Thoracic aorta (tissue), 2 donors: ENCODE results near the gene TXNDC11. TPM values are rescaled to one million over a fixed set of nuclear protein-coding genes. Genes with fewer than 3 reads are reported as not detected.
A peak's percentile ranks its signal among the peaks of the same experiment; 100 is the strongest.

ENCODE experiments used
- ATAC-seq: fragments of 150-250 bp; one replicate; pipeline ENCODE4 v1.8.0; 2017; ENCODE audit warnings: low read depth; ENCODE audit not compliant: insufficient number of reproducible peaks, low FRiP score
- DNase-seq: peaks from one replicate; pipeline ENCODE4 v3.0.0-alpha.2; 2020; ENCODE audit warnings: low spot score
- H3K27ac ChIP-seq, 2 donors: fragments of 200-600 bp; sonication (generic); 1 replicate in 1 of 2; 2 replicates in 1 of 2; pipeline ENCODE4 v1.5.1; 2016; ENCODE audit warnings: mild to moderate bottlenecking in 2 of 2, moderate library complexity in 2 of 2
- H3K27me3 ChIP-seq: fragments of 200-600 bp; sonication (generic); replicated peaks from 2 replicates; pipeline ENCODE4 v1.6.0; 2016; ENCODE audit warnings: mild to moderate bottlenecking; ENCODE audit not compliant: insufficient read depth
- H3K36me3 ChIP-seq: fragments of 200-600 bp; sonication (generic); one replicate; pipeline ENCODE4 v1.5.1; 2016
- H3K4me1 ChIP-seq, 2 donors: fragments of 200-600 bp; sonication (generic); 1 replicate in 1 of 2; 2 replicates in 1 of 2; pipeline versions ENCODE4 v1.5.1 to v1.6.0; 2016; ENCODE audit warnings: low read depth in 2 of 2, mild to moderate bottlenecking in 1 of 2; ENCODE audit not compliant: control insufficient read depth in 1 of 2
- H3K4me3 ChIP-seq: fragments of 200-600 bp; sonication (generic); 2 replicates; pipeline ENCODE4 v1.5.1; 2016; ENCODE audit warnings: mild to moderate bottlenecking
- H3K9me3 ChIP-seq: fragments of 200-600 bp; sonication (generic); 2 replicates; pipeline ENCODE4 v1.5.1; 2016
- CTCF ChIP-seq: fragments of 200-600 bp; sonication (generic); IDR thresholded peaks from one replicate; pipeline ENCODE4 v1.5.1; 2019; ENCODE audit warnings: antibody characterized with exemption
- total RNA-seq, 2 donors: library from RNA; depleted of rRNA; stranded (reverse); fragments of >200 nt; gene quantifications; one replicate each; pipeline versions ENCODE4 v1.1.0 to v1.2.3, GENCODE V29; 2016

TXNDC11 gene
- total RNA-seq, 2 donors from 2014 or later, result 44.5 to 49.4 TPM

- H3K27ac ChIP-seq, result peak overlapping the region; percentile 89 to 91
- no peak for DNase-seq
- H3K36me3 ChIP-seq, result peaks cover 4% of the 10 kb centered on the region
- H3K9me3 ChIP-seq, result no peaks in the 10 kb centered on the region
- no peak for ATAC-seq
- no peaks in the 10 kb centered on the region for H3K27me3 ChIP-seq
- peak overlapping the region; percentile 65 for H3K4me3 ChIP-seq
- no peak for TF ChIP-seq CTCF
- peaks cover 36 to 64% of the 10 kb centered on the region in 2 donors for H3K4me1 ChIP-seq
These were observed 40.8 kb upstream of the TXNDC11 start for GRCh38 chr16:11783319-11784037.

GRCh38 chr16:11781773-11782172 lies 39.1 kb upstream of the TXNDC11 start:
- peak overlapping the region; percentile 89 to 91 for H3K27ac ChIP-seq

GRCh38 chr16:11780991-11781680 lies 38.5 kb upstream of the TXNDC11 start:
- no peak for TF ChIP-seq CTCF
- Histone ChIP-seq H3K27me3 (no peaks in the 10 kb centered on the region), H3K9me3 (no peaks in the 10 kb centered on the region), H3K36me3 (peaks cover 12% of the 10 kb centered on the region), H3K4me3 (no peak overlapping the region), H3K27ac (peak overlapping the region in 1 of 2 donors; percentile 91), H3K4me1 (peaks cover 36 to 54% of the 10 kb centered on the region in 2 donors)
- ATAC-seq, result no peak
- no peak for DNase-seq

More at GRCh38 chr16:11781773-11782172, 39.1 kb upstream of the TXNDC11 start:
- no peak for TF ChIP-seq CTCF
- Histone ChIP-seq H3K36me3 (peaks cover 7% of the 10 kb centered on the region), H3K4me1 (peaks cover 36 to 56% of the 10 kb centered on the region in 2 donors), H3K4me3 (peak overlapping the region; percentile 65), H3K9me3 (no peaks in the 10 kb centered on the region), H3K27me3 (no peaks in the 10 kb centered on the region)
- ATAC-seq (no peak), DNase-seq (no peak)

GRCh38 chr16:11779074-11779473 lies 36.4 kb upstream of the TXNDC11 start:
- DNase-seq (no peak), ATAC-seq (no peak)
- Histone ChIP-seq H3K27me3 (no peaks in the 10 kb centered on the region), H3K4me1 (peaks cover 28 to 39% of the 10 kb centered on the region in 2 donors), H3K27ac (no peak overlapping the region), H3K9me3 (no peaks in the 10 kb centered on the region), H3K4me3 (no peak overlapping the region), H3K36me3 (peaks cover 25% of the 10 kb centered on the region)
- no peak for TF ChIP-seq CTCF

GRCh38 chr16:11774065-11774626 lies 31.5 kb upstream of the TXNDC11 start:
- Histone ChIP-seq H3K4me1 (peaks cover 0 to 7% of the 10 kb centered on the region in 2 donors), H3K36me3 (peaks cover 49% of the 10 kb centered on the region), H3K27ac (no peak overlapping the region), H3K9me3 (no peaks in the 10 kb centered on the region), H3K4me3 (no peak overlapping the region), H3K27me3 (no peaks in the 10 kb centered on the region)
- TF ChIP-seq CTCF, result no peak
- no peak for ATAC-seq
- no peak for DNase-seq
